Retinal pigment epithelial cell (primary cell): Measurements from ENCODE around the gene HMCES.

Source experiments
- DNase-seq: peaks from one replicate; pipeline ENCODE4 v3.0.0-alpha.2; 2010; ENCODE audit warnings: low read depth
- H3K4me3 ChIP-seq: 2 replicates; pipeline ENCODE4 v1.5.1; 2011; ENCODE audit warnings: mild to moderate bottlenecking, low read length, control low read depth, moderate library complexity
- CTCF ChIP-seq: conservative IDR thresholded peaks from 2 replicates; pipeline ENCODE4 v1.5.1; 2011; ENCODE audit warnings: low read depth, low read length, control low read depth, inconsistent platforms

The HMCES gene

GRCh38 chr3:129341331-129342141 lies 62.9 kb downstream of the HMCES start:
- DNase-seq, result no peak
- no peak overlapping the region for H3K4me3 ChIP-seq
- TF ChIP-seq CTCF, result no peak

- TF ChIP-seq CTCF, result peak; percentile 80
- peak overlapping the region; percentile 37 for H3K4me3 ChIP-seq
- no peak for DNase-seq
These were observed 65.1 kb downstream of the HMCES start for GRCh38 chr3:129343643-129344360.

- TF ChIP-seq CTCF, result peak; percentile 9
- no peak for DNase-seq
- H3K4me3 ChIP-seq, result no peak overlapping the region
These were observed 66.0 kb downstream of the HMCES start for GRCh38 chr3:129344540-129345220.

- H3K4me3 ChIP-seq, result no peak overlapping the region
- no peak for DNase-seq
- TF ChIP-seq CTCF, result no peak
These were observed 66.6 kb downstream of the HMCES start for GRCh38 chr3:129345281-129345680.

- H3K4me3 ChIP-seq, result no peak overlapping the region
- TF ChIP-seq CTCF, result no peak
- DNase-seq, result no peak
These were observed 67.3 kb downstream of the HMCES start for GRCh38 chr3:129345971-129346370.

- DNase-seq, result no peak
- no peak for TF ChIP-seq CTCF
- H3K4me3 ChIP-seq, result no peak overlapping the region
These were observed 68.2 kb downstream of the HMCES start for GRCh38 chr3:129346695-129347457.
